T47D (cell line): ENCODE results near the gene GAREM2.
A peak's percentile ranks its signal among the peaks of the same experiment; 100 is the strongest.

Experiments
- DNase-seq, 2 experiments: peaks; one replicate each; pipeline versions ENCODE4 v3.0.0 to v3.0.0-alpha.2; 2011 to 2012; ENCODE audit warnings: low read depth in 1 of 2, low spot score in 1 of 2
- JUND ChIP-seq: IDR thresholded peaks from 2 replicates; pipeline ENCODE4 v1.6.1; 2012; ENCODE audit warnings: low read depth
- in situ Hi-C: cut with HindIII; loops from 2 replicates; pipeline ENCODE4 v1.10.0; 2016; ENCODE audit warnings: low sequenced_read_pairs, low pct_unique_long_range_greater_than_20kb

The GAREM2 gene

DNA sequence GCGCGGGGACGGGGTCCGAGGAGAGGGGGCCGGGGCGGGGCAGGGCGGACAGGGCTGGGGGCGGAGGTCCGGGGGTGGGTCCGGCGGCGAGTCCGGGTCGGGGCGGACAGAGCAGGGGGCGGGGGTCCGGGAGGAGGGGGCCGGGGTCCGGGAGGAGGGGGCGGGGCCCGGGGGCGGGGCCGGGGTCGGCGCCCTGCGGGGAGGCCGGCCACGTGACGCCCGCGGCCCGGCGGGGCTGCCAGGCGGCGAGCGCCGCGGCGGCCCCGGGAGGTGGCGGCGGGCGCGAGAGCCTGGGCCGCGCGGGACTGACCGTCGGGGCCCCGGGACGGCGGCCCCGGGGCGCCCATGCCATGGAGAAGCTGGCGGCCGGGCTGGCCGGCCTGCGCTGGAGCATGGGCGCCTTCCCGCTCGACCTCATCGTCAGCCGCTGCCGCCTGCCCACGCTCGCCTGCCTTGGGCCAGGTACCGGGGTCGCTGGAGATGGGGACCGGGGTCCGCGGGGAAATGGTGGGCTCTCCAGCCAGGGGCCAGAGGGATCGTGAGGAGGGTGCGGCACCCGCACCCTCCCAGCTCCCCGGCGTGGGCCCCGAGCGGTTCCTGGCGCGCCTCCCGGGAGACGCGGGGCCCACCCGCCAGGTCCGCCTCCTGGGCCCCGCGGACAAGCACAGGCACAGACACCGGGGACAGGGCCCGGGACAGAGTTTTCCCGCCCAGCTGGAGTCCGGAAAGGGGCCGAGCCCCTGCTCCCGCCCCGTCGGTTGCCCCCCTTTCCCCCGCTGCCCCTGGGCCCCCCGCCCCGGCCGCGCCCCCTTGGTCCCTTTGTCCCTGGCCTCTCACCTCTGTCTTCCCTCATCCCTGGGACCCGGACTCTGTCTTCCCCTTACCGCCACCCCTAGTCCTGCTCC, at the start of gene GAREM2:
GAREM2 (plus strand) TSS at position 218 of the 905 bp plus-strand sequence; CDS start at position 351, 133 bp downstream.
- DNase-seq = no peak
- TF ChIP-seq JUND = no peak
- in situ Hi-C loops = no loop called here

DNA sequence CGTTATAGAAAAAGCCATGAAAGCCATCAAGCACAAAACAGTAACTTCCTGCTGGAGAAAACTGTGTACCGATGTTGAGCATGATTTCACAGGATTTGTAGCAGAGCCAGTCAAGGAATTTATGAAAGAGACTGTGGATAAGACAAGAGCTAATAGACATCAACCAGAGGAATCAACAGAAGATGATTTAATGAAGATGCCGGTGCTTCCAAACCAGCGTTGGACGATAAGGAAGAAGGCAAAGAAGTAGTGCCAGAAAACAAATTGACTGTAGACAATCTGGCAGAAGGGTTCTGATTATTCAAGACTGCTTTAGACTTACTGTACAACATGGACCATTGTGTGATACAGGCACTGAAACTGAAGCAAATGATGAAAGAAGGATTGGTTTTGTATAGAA, 49.5 kb upstream of the GAREM2 start:
- DNase-seq = no peak
- TF ChIP-seq JUND = no peak
- in situ Hi-C loops = no loop called here

DNA sequence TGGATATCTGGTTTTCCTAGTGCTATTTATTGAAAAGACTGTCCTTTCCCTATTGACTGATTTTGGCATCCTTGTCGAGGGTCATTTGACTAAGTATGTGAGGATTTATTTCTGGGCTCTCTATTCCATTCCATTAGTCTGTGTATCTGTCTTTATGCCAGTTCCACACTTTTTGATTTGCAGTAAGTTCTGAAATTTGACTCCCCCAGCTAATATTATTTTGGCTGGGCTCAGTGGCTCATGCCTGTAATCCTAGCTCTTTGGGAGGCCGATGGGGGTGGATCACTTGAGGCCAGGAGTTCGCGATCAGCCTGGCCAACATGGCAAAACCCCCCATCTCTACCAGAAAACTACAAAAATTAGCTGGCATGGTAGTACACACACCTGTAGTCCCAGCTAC, 46.8 kb upstream of the GAREM2 start:
- DNase-seq = no peak
- in situ Hi-C loops = no loop called here
- TF ChIP-seq JUND = no peak

DNA sequence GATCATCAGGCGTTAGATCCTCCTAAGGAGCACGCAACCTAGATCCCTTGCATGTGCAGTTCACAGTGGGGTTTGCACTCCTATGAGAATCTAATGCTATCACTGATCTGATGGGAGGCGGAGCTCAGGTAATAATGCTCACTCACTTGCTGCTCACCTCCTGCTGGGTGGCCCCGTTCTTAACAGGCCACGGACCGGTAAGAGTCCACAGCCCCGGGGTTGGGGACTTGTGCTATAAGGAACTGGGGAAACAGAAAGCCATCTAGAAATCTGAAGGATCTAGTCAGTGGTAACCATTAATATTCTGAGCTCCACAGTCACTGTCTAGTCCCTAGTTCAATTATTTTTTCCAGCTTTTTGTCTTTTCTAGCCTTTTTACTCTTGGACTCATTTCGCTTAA, 44.7 kb upstream of the GAREM2 start:
- in situ Hi-C loops = no loop called here
- no peak for TF ChIP-seq JUND
- DNase-seq = no peak

DNA sequence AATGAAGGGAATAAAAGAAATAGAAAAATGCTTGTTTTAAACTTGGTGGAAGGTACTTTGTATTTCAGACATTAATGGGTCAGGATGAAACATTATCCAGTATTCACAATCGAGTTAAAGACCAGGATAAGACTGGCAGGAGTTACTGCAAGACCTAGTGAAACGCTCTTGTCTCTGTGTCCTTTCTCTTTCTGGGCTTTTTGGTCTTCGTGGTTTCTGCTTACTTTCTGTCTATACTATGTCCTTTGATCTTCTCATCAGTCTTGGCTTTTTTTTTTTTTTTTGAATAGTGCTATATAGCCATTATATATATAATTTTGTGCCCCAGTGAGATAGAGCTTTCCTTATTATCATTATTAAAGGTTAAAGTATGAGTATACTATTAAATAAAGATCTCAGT, 42.1 kb upstream of the GAREM2 start:
- DNase-seq = no peak
- TF ChIP-seq JUND = no peak
- in situ Hi-C loops = no loop called here

DNA sequence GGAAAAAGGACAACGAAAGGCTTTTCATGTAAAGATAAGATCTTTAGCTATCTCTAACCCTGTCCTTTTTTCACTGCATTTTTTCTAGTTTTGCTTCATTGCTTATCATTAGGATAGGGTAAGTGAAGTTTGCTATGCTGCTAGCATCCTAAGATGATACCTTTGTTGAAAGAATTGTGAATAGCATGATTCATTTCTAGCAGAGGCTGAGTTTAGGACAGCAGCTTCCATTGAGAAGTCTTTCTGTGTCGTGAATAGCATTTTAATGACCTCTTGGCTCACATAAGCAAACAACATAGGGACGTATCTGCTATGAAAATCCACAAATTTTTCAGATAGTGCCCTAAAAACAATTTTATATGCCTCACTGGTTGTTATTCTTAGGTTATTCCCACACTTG, 36.4 kb upstream of the GAREM2 start:
- TF ChIP-seq JUND = no peak
- in situ Hi-C loops = no loop called here
- DNase-seq = no peak

DNA sequence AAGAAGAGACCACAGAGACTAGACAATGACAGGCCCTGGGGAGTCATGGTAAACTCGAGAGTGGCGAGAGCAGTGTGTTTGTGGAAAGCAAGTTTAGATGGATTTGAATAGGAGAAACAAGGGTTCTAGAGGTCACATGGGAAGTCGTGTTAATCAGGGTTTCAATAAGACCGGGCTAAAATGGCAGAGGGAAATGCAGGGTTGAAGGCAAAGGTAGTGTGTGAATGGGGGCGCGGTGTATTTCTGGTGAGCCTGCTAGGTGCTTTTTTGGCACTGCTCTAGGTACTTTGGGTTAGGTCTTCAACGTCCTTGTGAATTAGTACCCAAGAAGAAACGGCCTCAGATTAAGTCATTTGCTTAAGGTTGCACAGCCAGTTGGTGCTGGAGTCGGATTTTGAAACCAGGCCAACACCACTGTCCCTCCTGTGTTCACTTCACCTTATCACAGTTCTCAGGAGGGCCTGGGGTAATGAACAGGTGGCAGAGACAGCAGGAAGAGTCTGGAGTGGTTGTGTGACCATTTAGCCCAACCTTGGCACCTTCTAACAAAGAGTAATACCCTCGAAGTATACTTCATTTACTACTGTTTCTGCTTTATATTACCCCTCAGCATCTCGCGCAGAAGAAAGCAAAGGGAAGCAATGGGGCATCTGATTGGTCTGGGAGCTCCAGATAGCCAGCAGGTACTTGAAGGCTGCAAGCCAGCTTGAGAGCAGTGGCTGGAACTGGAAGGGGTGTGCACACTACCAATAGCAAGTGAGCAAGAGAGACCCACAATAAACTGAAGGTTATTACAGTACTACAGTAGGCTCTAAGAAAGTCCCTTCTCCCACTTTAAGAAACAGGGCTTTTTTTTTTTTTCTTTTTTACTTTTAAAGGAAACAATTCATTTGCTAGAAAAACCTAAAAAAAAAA, 33.4 kb upstream of the GAREM2 start:
- peak in 1 of 2 experiments; percentile 22 for DNase-seq
- no peak for TF ChIP-seq JUND
- in situ Hi-C loops = no loop called here

DNA sequence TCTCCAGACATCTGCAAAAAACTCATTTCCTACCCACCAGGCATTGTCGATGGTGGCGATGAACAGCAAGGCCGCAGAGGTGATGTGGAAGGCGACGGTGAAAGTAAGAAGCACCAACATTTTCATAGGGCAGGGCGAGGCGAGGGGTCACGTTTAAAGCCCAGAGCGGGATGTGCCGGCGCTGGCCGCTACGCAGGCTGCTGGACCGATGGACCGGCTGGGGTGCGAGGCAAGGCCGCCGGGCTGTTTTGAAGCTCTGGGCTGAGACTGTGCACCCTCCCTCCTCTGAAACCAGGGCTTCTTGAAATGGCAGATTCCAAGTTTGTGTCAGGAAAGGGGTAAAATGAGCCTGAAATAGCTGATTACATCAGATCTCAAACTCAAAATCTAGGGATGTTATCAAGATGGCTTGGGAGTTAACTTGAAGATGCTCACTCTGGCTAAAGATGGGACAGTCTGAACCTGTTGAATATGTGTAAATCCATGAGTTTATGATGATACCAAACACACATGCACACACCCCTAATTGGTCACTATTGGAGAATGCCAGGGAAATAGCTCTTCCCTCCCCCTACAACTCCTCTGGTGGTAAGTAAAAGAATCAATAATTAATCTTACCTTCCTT, 31.6 kb upstream of the GAREM2 start:
- in situ Hi-C loops = no loop called here
- TF ChIP-seq JUND = no peak
- no peak for DNase-seq

DNA sequence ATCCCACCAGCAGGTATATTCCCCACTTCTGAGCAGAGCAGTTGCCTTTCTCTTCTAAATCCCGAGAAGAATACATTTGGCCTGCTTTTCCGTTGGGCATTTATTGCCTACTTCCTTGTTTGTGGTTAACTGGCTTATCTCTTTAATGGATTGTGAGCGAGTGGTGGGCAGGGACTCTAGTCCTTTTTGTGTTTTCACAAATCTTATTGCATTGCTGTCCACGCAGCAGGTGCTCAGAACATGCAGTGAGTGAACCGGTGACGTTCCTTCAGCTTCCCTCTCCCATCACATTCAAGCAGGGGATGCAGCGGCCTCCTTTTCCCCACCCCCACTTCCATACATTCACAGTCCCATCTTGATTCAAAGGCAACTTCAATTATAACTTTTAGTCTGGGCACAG, 28.9 kb upstream of the GAREM2 start:
- TF ChIP-seq JUND = no peak
- in situ Hi-C loops = no loop called here
- no peak for DNase-seq

DNA sequence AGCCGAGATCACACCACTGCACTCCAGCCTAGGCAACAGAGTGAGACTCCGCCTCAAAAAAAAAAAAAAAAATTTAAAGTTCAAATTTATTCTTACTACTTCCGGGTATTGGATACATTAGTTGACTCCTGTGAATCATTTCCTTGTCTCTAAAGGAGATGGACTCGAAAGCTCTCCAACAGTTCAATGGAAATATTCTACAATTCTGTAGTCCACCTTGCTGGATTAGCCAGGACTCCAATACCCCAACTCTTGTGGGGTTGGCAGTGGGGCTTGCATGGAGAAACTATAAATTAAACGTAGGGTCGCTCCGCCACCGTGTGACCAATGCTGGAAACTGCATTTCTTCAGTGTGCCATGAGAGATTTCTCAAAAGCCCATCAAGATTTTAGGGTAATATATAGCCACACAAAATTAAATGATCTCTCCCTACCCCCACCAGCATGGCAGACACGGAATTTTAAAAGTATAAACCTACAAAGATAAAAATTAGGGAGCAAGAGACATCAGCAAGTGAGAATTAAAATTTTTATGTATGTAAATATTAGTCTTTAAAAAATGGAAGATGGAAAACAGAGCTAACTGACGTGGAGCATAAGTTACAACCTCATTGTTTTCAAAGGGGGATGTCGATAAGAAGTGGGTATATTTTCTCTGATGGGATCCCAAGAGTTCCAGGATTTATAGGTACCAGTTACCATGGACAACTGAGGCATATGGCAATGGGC, 27.8 kb upstream of the GAREM2 start:
- peak; percentile 33 to 69 for DNase-seq
- in situ Hi-C loops = no loop called here
- no peak for TF ChIP-seq JUND

DNA sequence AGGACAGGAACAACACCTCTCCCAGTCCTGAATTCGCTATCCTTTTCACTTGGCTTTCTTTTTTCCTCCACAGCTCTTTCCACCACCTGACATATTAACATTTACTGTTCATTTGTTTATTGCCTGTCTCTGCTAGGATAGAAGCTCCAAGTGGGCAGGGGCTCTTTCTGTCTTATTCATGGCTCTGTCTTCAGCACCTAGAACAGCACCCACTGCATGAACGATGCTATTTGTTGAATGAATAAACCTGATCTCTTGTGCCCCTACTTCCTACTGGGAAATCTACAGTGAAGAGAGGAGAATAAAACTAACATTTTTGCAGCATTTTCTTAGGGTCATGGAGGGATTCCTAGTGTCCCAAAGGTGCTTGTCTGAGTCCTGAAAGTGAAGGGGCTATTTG, 24.4 kb upstream of the GAREM2 start:
- in situ Hi-C loops = no loop called here
- DNase-seq = peak in 1 of 2 experiments; percentile 43
- TF ChIP-seq JUND = no peak

DNA sequence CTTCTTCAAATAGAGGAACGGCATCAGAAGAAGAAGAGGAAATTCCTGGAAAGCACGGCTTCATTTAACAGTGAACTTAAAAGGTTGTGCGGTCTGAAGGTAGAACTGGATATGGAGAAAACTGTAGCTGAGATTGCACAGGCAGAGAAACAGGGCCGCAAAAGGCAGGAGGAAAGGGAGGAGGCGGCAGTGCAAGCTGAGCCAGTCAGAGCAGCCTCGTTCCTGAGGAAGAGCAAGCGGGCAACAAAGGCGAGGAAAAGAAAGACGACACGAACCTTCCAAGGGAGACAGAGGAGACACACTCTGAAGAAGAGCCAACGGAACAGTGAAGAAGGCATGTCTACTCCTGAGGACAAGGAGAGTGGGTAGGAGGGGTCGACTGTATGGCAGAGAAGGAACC, 22.6 kb upstream of the GAREM2 start:
- in situ Hi-C loops = no loop called here
- no peak for TF ChIP-seq JUND
- no peak for DNase-seq
